Endothelial cell of umbilical vein (primary cell): ENCODE data around the gene CLBA1.

Experiments used
- CTCF ChIP-seq, 2 donors: IDR thresholded peaks; 1 replicate in 1 of 2; 2 replicates in 1 of 2; pipeline ENCODE4 v1.5.1; 2011; ENCODE audit warnings: low read length in 2 of 2, mild to moderate bottlenecking in 2 of 2, moderate library complexity in 2 of 2, control low read depth in 1 of 2, inconsistent platforms in 1 of 2, low read depth in 1 of 2; ENCODE audit not compliant: insufficient read depth in 1 of 2; ENCODE audit errors: extremely low read depth in 1 of 2
- EZH2 ChIP-seq: IDR thresholded peaks from 2 replicates; pipeline ENCODE4 v1.6.1; 2012; ENCODE audit warnings: borderline replicate concordance, low read depth, mild to moderate bottlenecking, moderate library complexity, low read length, inconsistent platforms; ENCODE audit not compliant: severe bottlenecking
- MAX ChIP-seq: IDR thresholded peaks from 2 replicates; pipeline ENCODE4 v1.6.1; 2011; ENCODE audit not compliant: insufficient read depth, insufficient read length
- MYC ChIP-seq: IDR thresholded peaks from one replicate; pipeline ENCODE4 v1.6.1; 2011; ENCODE audit warnings: mild to moderate bottlenecking, low read depth, low read length
- POLR2A ChIP-seq: IDR thresholded peaks from 2 replicates; pipeline ENCODE4 v1.6.1; 2012; ENCODE audit warnings: low read depth, mild to moderate bottlenecking, control low read depth, low read length
- POLR2AphosphoS5 ChIP-seq: IDR thresholded peaks from 2 replicates; pipeline ENCODE4 v1.6.1; 2012; ENCODE audit warnings: low read depth, mild to moderate bottlenecking, control low read depth, low read length, moderate library complexity; ENCODE audit not compliant: insufficient read depth

- TF ChIP-seq CTCF (IDR thresholded peaks at IDR 0.05; ENCODE audit: extremely low read depth in 1 of 2, insufficient read depth in 1 of 2, low read depth in 1 of 2, low read length in 2 of 2) (no peak), POLR2A (no peak), MAX (peak; percentile 4), POLR2AphosphoS5 (no peak), MYC (no peak), EZH2 (no peak)
These were observed 12.5 kb upstream of the CLBA1 start for GRCh38 chr14:104973135-104973384.
